ENCODE results near the gene EYA3. TPM values are rescaled to one million over a fixed set of nuclear protein-coding genes. Genes with fewer than 3 reads are reported as not detected.

EYA3 gene
- total and polyA plus RNA-seq, 2 of the 4 experiments (the other 2 are of a cell fraction) = 9.1 to 17.6 TPM

GRCh38 chr1:27973771-27974416, 114.5 kb downstream of the EYA3 start:
- BruUV-seq (replicated peaks) = no TSS peak
- Histone ChIP-seq H3K27ac (ENCODE audit: insufficient read depth, low read length) (no peak overlapping the region), H3K36me3 (ENCODE audit: control insufficient read depth, insufficient read depth, low read length) (peaks cover 9% of the 10 kb centered on the region), H3K56ac (ENCODE audit: extremely low read depth, insufficient read depth, low read length) (no peak overlapping the region), H3K4me3 (ENCODE audit: insufficient read depth, low read depth, low read length) (no peak overlapping the region), H3K9me3 (ENCODE audit: control insufficient read depth, insufficient read depth, low read length) (no peaks in the 10 kb centered on the region), H3K27me3 (ENCODE audit: control insufficient read depth, insufficient read depth, low read length) (no peaks in the 10 kb centered on the region), H3K4me2 (ENCODE audit: low read depth, low read length) (no peak overlapping the region), H3K18ac (ENCODE audit: low read depth, low read length) (no peak overlapping the region), H2AK9ac (replicated peaks; ENCODE audit: low read depth, low read length, poor library complexity) (no peak overlapping the region), H3K4ac (ENCODE audit: low read depth, low read length) (no peak overlapping the region), H3K9me1 (ENCODE audit: insufficient read depth, low read length) (peaks cover 9% of the 10 kb centered on the region), H2AFZ (replicated peaks; ENCODE audit: low read length, poor library complexity) (no peak overlapping the region), H2BK15ac (ENCODE audit: low read depth, low read length) (no peak overlapping the region), H3K23ac (ENCODE audit: low read depth, low read length) (no peak overlapping the region), H2BK20ac (ENCODE audit: low read depth, low read length) (no peak overlapping the region), H3K14ac (replicated peaks; ENCODE audit: low read depth, low read length) (no peak overlapping the region), H4K8ac (ENCODE audit: low read depth in 2 of 2, low read length in 2 of 2) (no peak overlapping the region), H2AK5ac (ENCODE audit: low read depth, low read length) (no peak overlapping the region), H3K9ac (ENCODE audit: low read depth, low read length) (no peak overlapping the region), H4K20me1 (ENCODE audit: insufficient read depth, low read length) (no peaks in the 10 kb centered on the region), H2BK120ac (ENCODE audit: low read depth, low read length) (no peak overlapping the region), H3K79me1 (ENCODE audit: low read depth in 1 of 2, low read length in 2 of 2) (peaks cover 4 to 13% of the 10 kb centered on the region in 2 experiments; a peak in 3 of 4 replicates), H2BK5ac (ENCODE audit: low read depth, low read length, poor library complexity, severe bottlenecking) (no peak overlapping the region), H4K5ac (ENCODE audit: low read depth, low read length) (no peak overlapping the region), H4K91ac (ENCODE audit: insufficient read depth, low read depth, low read length) (no peak overlapping the region), H3K4me1 (ENCODE audit: control insufficient read depth, insufficient read depth, low read length) (peaks cover 13% of the 10 kb centered on the region)
- ChIA-PET POLR2A (ENCODE audit: unreplicated experiment) (no interaction called here), CTCF (no interaction called here)
- TF ChIP-seq MAFK (IDR thresholded peaks at IDR 0.05; ENCODE audit: low read depth, low read length) (no peak), CTCF (conservative IDR thresholded peaks at IDR 0.05; ENCODE audit: low read depth, low read length) (no peak), RAD21 (IDR thresholded peaks at IDR 0.05; ENCODE audit: low read length) (no peak), SMC3 (IDR thresholded peaks at IDR 0.05; ENCODE audit: low read depth, low read length) (no peak), BHLHE40 (IDR thresholded peaks at IDR 0.05; ENCODE audit: low read depth, low read length) (no peak), RFX5 (IDR thresholded peaks at IDR 0.05; ENCODE audit: low read depth, low read length) (no peak), RCOR1 (IDR thresholded peaks at IDR 0.05; ENCODE audit: insufficient replicate concordance, low read length) (no peak), CEBPB (IDR thresholded peaks at IDR 0.05; ENCODE audit: low read depth, low read length) (no peak), USF2 (IDR thresholded peaks at IDR 0.05; ENCODE audit: low read depth, low read length) (no peak), MAZ (IDR thresholded peaks at IDR 0.05; ENCODE audit: borderline replicate concordance, low read depth, low read length) (no peak), ELK1 (IDR thresholded peaks at IDR 0.05; ENCODE audit: borderline replicate concordance, low read depth, low read length) (no peak), CHD1 (IDR thresholded peaks at IDR 0.05; ENCODE audit: low read depth, low read length) (no peak), MXI1 (IDR thresholded peaks at IDR 0.05; ENCODE audit: borderline replicate concordance, low read depth, low read length) (no peak), NFE2L2 (IDR thresholded peaks at IDR 0.05; ENCODE audit: low read depth, low read length) (no peak), FOS (IDR thresholded peaks at IDR 0.05; ENCODE audit: low read depth, low read length) (no peak), POLR2A (IDR thresholded peaks at IDR 0.05; ENCODE audit: low read depth, low read length) (no peak)
- dilution Hi-C loops (cut with HindIII; ENCODE audit: low sequenced_read_pairs, unreplicated experiment) (no loop called here), intact Hi-C loops (cut with micrococcal nuclease) (no loop called here), in situ Hi-C loops (cut with MboI; ENCODE audit: low sequenced_read_pairs) (no loop called here)
- ATAC-seq (ENCODE audit: low read depth) (no peak), DNase-seq (no peak)
- 80% methylated on average over 1 of the region's 4 CpGs; no CpG with 5 or more reads in 1 of the 2 experiments for WGBS, 2 experiments (ENCODE audit: extremely low coverage in 2 of 2, insufficient read length in 1 of 2)

All from IMR-90 (cell line).